Astrocyte of the hippocampus (primary cell): ENCODE measurements around the gene COPS9.

Source experiments
- DNase-seq: peaks from one replicate; pipeline ENCODE4 v3.0.0; 2011; ENCODE audit warnings: low read depth, low spot score

COPS9 gene

DNA sequence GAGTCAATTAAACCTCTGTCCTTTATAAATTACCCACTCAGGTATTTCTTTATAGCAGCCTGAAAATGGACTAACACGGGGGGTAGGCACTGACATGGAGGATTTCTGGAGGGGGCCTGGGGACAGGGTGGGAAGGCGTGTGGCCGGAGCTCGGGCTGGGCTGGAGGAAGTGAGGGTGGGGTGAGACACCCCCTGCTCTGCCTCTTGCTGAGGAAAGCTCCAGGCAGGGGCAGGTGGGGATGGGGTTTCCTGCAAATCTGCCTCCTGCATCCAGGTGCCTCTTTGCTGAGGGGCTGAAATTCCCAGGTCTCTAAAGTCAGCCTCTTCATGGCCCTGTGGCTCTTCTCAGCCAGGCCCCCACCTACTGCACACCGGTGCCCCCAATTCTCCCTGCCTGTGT lies 30.1 kb upstream of the COPS9 start:
- DNase-seq = no peak

DNA sequence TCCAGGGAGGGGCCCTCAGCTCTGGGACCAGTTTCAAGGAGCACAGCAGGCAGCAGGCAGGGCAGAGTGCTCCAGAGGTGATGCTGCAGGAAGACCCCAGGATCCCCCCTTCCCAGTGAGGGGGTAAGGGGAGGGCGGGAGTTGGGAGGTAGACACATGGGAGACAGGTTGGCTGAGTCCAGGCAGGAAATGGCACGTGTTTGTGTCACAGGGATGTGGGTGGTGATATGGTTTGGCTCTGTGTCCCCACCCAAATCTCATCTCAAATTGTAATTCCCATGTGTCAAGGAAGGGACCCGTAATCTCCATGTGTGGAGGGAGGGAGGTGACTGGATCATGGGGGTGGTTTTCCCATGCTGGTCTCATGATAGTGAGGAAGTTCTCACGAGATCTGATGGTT lies 29.6 kb upstream of the COPS9 start:
- no peak for DNase-seq

DNA sequence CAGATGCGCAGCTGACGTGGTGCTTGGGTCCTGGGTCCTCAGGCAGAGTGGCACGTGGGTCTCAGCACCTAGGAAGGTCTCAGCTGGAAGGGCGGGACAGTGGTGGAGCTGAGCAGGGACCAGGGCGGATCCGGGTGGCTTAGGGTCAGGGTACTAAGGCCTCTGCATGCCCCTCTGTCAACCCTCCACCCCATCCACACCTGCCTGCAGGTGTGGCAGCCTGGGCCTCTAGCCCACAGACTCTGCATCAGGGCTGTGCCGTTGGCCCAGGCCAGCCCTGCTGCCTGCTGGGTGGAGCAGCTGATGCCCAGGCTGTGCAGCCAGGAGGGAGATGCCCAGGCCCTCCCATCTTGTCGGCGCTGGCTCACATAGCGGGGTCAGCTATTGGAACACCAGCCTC lies 28.9 kb upstream of the COPS9 start:
- no peak for DNase-seq

DNA sequence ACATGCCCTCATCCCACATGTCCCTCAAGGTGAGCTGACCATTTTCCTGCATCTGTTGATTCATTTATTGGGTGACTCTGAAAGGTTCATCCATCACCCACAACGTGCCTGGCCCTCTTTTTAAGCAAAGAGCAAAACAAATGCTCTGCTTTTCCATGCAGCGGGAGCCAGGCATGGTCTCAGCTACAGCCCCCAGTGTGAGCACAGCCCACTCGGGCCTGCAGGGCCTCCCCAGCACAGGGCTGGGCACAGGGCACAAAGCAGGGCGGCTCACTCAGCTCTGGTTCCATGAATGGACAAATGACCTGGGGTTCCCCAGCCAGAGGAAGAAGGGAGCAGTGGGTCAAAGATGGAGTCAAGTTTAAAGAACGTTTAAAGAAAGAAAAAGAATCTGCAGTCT lies 28.5 kb upstream of the COPS9 start:
- no peak for DNase-seq

DNA sequence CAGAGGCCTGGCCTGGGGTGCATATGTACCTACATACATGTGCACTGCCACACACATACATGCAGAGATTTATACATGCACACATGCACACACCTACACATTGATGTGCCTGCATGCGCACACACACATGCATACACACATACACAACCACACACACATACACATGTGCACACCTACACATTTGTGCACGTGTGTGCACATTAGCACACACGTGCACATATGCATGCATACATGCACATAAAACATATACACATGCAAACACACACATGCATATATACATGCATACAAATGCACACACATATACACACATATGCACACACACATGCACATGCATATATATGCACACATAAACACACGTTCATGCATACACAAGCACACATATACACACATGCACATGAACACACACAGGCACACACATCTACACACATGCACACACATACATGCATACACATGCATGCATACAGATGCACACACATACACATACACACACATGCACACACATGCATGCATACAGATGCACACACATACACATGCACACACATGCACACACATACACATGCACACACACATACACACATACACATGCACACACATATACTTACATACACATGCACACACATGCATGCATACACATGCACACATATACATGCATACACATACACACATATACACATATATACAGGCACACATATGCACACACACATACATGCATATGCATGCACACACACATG lies 27.9 kb upstream of the COPS9 start:
- no peak for DNase-seq

DNA sequence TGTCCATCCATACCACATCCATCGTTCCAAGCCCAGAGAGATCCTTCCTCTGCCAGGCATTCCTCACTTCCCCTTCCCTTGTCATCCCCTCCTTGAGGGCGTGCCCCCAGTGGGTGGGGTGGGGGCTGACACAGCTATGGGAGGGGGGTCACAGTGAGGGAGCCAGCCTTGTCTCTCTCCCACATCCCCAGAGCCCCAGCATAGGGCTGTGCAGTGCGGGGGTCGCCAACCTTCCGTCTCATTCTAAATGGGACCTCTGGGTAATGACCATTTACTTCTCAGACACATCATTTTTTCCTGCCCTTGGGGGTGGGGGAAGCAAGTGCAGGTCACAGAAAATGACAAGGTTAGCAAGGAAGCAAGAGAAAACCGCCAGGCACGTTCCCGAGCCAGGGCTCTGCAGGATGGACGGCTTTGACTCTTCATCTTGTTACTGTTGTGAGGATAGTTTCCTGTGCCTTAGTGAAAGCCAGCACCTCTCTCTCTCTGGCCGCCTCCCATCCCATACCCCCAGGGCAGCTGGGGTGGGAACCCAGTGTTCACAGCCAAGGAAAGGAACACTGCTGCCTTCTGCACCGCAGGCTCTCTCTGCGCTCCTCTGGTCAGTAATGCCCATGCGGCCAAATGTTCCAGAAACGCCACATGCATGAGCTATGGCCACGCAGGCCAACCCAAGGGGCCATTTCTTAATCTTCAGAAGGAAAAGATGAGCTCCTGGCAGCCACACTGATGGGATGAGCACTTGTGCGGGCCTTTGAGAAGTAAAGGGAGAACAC lies 27.0 kb upstream of the COPS9 start:
- DNase-seq = no peak

DNA sequence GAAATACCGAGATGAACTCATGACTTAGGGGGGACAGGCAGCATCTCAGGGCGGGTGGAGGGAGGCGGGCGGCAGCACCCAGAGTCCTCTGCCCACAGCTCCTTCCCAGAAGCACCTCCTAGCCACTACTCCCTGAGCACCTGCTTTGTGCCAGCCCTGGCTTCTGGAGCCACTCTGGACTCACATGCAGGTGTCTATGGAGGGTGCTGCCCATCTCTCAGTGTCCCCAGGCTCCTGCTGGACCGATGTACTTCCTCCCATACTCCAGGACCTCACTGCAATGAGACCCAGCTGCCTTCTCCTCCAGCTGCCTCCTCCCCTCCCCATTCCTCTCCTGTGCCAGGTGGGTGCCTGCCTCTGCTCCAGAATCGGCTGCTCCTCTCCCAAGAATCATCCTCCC lies 26.4 kb upstream of the COPS9 start:
- no peak for DNase-seq

DNA sequence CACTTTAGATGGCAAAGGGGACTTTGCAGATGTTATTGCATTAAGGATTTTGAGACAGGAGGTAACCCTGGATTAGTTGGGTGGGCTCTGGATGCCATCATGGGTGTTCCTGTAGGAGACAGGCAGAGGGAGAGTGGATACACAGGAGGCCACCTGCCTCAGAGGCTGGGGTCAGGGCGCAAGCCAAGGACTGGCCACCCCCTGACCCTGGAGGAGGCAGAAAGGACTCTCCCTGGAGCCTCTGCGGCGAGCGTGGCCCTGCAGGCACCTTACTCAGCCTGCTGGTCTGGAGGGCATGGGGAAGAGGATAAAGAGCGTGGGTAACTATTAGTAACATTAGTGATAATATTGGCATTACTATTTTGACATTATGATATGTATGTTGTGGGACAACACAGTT lies 25.9 kb upstream of the COPS9 start:
- no peak for DNase-seq

DNA sequence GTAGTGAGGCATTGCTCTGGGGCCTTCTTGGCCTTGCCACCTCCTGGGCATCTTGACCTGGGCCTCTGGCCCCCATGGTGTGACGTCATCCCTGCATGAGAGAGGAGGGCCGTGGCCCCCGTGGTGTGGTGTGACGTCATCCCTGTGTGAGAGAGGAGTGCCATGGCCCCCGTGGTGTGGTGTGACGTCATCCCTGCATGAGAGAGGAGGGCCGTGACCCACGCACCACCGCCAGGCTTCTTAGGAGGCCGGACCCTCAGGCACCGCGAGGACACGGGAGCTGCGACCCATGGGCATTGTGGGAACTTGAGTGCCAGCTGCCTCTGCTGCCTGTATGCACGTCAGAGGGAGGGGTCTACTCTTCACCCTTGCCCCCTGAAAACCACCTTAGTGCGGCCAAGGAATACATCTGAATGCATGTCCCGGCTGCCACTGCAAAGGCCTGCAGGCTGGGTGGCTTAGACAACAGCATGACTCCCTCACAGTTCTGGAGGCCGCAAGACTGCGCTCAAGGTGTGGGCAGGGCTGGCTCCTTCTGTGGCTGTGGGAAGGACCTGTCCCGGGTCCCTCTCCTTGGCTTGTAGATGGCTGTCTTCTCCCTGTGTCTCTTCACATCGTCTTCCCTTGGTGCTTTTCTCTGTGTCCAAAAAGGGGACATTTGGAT lies 25.1 kb upstream of the COPS9 start:
- DNase-seq = no peak

DNA sequence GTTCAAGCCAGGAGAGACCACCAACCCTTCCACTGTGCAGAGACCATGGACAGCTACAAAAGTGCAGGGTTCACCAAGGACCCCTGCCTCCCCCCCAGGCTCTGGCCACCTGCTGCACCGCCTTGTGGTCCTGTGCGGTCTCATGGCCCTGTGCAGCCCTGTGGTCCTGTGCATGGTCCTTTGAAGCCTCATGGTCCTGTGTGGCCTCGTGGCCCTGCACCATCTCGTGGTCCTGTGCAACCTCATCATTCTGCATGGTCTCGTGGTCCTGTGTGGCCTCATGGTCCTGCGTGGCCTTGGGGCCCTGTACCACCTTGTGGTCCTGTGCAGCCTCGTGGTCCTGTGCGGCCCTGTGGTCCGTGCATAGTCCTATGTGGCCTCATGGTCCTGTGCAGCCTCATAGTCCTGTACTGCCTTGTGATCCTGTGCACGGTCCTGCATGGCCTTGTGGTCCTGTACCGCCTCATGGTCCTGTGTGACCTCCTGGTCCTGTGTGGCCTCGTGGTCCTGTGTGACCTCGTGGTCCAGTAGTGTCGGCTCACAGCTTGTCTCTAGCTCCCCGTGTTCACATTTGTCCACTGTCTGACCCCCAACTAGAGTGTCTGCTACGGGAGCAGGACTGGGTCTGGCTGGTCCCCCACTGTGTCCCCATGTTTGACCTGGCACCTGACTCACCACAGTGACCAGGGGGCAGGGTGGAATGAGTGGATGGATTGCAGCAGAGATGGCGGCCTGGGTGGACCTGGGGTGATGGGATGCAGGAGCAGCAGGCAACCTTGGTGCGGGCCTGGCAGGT lies 24.4 kb upstream of the COPS9 start:
- no peak for DNase-seq

DNA sequence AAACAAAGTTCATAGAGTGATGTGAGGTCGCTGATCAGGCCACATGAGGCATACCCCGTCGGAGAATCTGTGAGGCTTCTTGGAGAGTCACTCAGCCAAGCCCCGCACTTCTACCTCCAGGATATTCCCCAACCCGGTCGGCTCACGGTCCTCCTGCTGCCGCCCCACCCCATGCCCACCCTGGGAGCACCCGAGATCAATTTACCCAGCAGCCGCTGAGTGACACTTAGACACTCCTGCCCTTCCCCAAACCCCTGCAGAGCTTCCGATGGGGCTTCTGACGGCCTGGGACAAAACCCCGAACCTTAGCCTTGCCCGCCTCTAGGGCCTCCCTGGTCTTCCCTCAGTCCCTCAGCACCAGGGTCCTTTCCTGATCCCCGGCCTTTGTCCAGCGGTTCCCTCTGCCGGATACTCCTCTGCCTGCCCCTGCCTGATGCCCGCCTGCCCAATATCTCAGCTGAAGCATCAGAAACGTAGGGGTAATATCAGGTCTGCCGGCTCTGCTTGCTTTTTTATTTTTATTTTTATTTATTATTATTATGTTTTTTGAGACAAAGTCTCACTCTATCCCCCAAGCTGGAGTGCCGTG lies 23.2 kb upstream of the COPS9 start:
- DNase-seq = no peak

DNA sequence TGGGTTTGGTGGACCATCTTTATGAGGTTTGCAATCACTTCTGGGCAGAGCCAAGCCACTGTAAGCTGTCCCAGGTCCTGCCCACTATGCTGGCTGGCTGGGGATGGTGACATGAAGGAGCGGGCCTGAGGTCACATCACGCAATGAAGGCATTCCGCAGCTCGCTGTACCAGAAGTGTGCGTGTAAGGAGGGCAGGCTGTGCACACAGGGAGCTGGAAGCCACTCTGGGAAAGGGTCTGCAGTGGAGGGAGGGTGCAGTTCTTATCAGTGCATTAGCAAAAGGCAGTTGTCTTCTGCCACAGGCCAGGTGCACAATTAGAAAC lies 21.0 kb upstream of the COPS9 start:
- no peak for DNase-seq

DNA sequence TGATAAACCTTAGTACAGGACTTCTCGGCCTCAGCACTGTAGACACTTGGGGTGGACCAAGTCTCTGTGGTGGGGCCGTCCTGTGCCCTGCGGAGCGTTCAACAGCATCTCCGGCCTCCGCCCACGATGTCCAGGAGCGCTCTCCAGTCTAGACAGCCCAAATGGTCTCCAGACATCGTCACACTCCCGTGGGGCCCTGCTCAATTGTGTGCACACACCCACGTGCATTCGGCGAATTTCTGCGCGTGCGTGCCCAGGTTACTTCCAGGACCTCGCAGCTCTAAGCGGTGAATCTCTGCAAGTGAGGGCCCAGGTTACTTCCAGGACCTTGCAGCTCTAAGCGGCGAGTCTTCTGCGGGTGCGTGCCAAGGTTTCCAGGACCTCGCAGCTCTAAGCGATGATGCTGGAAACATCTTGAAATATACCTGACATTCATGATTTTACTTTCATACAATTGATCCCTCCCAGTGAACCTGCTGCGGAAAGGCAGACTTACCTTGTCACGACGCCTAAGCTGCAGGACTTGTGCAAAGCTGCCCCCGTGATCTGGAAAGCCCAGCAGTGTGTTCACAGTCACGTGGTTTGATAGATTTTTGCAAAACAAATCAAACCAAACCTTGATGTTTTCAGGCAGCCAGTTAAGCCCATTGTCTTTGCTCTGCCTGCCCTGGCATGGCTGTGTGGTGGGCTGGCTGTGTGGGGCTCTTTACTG lies 20.5 kb upstream of the COPS9 start:
- no peak for DNase-seq

DNA sequence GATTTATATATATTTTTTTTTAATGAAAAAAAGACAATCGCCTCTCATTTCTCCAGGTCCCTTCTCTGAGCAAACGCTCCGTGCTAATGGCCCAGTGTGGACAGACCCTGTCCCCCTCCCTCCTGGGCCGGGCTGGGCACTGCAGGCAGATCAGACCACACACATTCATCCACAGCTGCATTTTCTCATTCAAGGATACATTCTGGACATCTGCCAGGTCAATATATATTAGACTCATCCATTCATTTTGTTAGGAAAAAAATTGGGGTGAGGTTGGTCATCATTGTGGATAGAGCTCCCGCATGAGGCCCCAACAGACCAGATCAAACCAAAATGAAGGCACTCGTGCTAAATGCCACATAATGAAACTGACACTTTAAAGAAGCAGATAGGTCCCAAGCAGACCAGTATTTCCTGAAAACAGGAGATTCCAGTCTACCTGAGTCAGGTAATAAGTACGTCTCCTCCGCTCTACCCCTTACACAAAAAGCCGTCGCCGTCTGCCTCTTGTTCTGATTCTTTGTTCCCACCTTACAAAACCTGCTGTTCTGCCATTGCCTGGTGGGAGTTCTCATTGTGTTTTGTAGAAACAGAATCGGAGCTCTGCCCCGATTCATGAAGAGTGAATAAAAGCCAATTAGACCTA lies 19.8 kb upstream of the COPS9 start:
- DNase-seq = no peak

DNA sequence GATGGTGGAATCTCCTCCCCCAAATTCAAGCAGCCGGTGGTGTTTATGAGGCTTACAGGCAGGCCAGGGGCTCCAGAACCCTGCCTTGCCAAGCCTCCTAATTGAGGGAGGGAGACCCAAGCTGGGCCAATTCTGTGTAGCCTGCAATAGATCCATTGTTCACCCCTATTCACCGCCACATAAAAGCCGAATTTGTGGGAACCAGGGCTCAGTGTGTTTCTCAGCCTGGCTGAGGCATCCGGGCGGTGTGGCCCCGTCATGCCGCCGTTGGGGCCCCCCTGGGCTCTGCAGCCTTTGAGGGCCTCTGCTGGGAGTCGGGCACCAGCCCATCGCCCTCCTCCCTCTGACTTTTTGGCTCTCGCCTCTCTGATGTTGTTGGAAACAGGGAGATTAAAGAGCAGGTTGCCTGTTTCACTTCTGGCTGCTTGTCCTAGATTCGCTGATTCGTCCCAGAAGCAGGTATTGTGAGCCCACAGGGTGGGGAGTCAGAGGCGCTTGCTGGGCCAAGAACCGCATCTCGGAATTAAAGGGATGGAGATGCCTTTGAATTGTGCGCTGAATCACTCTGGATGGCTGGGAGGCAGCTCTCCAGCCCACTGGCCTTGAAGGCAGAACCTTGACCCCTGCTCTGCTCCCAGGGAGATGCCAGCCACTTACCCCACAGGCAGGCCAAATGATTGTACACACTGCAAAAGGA lies 19.1 kb upstream of the COPS9 start:
- peak; percentile 29 for DNase-seq

DNA sequence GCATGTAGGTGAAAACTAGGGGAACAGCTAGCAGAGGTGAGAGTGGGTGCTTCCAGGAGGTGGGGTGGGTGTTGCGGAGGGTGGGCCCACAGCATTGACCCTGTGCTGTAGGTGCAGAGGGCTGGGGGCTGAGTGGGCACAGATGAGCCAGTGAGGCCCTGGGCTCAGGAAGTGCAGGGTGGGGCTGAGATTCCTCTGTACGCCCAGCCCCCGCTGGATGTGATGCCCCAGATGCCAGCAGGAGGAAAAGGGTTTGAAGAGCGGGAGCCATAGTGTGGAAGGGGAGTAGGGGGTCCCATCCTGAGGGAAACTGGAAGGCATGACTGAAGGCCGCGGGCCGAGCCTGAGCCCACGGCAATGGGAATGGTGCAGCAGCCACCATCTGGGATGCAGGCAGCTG lies 18.5 kb upstream of the COPS9 start:
- no peak for DNase-seq

DNA sequence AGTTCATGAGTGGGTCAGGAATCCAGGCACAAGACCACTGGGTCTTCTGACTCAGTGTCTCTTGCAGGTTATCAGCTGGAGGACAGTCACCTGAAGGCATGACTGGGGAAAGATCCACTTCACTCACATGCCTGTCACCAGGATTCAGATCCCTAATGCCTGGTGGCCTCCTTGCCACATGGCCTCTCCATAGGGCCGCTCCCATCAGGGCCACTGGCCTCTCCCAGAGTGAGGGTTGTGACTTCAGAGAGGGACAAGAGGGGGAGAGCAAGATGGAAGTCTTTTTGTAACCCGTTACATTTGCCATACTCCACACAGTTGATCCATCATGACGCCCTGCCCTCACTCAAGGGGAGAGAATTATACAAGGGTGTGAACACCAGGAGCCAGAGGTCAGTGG lies 17.3 kb upstream of the COPS9 start:
- DNase-seq = no peak

DNA sequence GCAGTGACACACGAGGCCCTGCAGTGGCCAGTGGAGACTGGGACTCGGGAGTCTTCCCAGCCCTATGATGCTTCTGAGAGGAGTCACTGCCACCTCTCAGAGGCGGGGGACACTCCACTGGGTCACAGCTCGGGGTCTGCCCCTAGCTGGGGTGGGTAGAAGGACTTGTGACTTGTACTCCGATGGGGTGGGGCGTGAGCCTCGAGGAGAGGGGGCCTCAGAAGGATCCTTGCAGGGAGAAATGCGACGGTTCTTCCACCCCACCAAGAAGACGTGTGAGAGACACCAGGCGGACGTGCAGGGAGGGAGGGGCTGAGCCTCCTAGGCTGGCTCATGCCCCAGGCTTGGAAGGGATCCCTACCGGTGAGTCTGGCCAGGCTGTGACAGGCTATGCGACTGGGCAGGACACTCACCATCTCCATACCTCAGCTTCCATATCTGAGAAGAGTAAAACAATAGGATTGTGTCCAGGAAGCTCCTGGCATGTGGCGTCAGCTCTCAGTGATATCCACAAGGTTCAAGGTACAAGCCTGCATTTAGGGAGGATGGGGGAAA lies 15.4 kb upstream of the COPS9 start:
- DNase-seq = no peak

DNA sequence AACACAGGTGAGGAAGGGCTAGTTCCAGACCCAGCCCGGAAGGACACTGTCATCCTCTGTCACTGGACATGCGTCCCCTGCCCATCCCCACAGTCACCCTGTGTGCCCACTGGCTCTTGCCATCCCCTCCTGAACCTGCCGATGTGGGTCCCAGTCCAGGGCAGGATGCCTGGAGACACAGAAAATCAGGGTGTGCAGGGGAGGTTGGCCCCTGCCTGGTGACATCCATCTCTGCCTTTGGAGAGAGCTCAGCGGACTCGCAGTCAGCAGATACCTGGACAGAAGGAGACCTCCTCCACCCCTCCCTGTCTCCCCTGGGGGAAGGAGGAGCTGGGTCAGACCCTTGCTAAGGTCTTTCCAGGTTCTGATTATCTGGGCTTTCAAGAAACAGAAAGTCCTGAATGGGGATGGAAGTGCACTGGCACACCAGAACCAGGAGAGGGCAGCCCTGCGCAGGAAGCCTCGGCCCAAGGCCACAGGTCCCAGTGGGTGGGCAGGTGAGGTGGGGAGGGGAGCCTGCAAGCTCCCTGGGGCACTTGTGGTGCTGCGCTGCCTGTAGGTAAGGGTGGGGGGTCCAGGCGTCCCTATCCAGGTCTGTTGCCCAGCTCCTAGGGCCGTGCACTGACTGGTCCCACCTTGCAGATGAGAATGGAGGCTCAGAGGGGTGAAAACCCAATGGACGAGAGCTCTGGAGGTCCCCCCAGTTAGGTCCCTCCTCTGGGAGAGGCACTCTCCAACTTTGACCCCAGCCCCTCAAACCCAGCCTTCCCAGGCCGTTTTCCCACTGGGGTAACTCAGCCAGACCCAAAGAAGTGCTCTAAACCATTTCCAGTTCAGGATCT lies 14.1 kb upstream of the COPS9 start:
- peak; percentile 63 for DNase-seq
